Measurements from ENCODE around the gene CLIC5. TPM values are rescaled to one million over a fixed set of nuclear protein-coding genes. Genes with fewer than 3 reads are reported as not detected.

CLIC5 gene
- polyA plus RNA-seq, 3 donors, result not detected

DNA sequence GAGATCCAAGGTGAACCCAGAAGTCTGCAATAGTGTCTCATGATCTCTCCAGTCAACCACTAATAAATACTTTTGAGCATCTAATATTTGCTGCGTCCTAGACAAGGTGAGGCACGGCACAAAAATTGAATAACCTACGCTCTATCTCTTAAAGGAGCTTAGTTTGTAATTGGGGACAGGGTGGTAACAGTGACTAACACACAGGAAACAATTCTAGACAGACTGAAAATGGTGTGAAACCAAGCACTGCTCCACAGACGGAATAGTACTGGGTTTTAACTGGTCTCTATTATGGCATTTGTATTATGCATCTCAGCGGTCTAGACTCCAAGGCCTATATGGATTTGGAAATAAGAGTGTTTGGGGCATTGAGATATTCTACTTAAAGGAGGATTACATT is 120.1 kb downstream of the CLIC5 start:
- WGBS (ENCODE audit: insufficient coverage), result 80% methylated on average over 1 of the region's 5 CpGs
- H4K20me1 ChIP-seq (ENCODE audit: insufficient read depth, low read length), result no peaks in the 10 kb centered on the region
- no peak overlapping the region for H3K4me3 ChIP-seq (replicated peaks in 1 of 3; ENCODE audit: low read depth in 2 of 3, low read length in 3 of 3)
- Mint-ChIP-seq H3K27me3 (ENCODE audit: low read depth in 3 of 3) (peaks cover 0 to 2% (median 2%) of the 10 kb centered on the region in 3 donors), H3K36me3 (no peaks in the 10 kb centered on the region), H3K4me1 (peaks cover 15% of the 10 kb centered on the region), H3K4me3 (no peak overlapping the region), H3K9me3 (peaks cover 0 to 7% (median 0%) of the 10 kb centered on the region in 7 donors), H3K27ac (no peak overlapping the region)
- intact Hi-C loops (cut with micrococcal nuclease), result no loop called here
- H3K27ac ChIP-seq (ENCODE audit: low read depth in 1 of 2, low read length in 2 of 2), result no peak overlapping the region
- no peaks in the 10 kb centered on the region for H3K27me3 ChIP-seq (ENCODE audit: control insufficient read depth in 2 of 2, insufficient read depth in 2 of 2, low read length in 2 of 2)
- no peak for DNase-seq
- H3K9me3 ChIP-seq (replicated peaks in 1 of 2; ENCODE audit: control insufficient read depth in 1 of 2, insufficient read depth in 1 of 2, low read length in 2 of 2), result no peaks in the 10 kb centered on the region
- H3K9ac ChIP-seq (ENCODE audit: insufficient read depth, low read length, poor library complexity, severe bottlenecking), result no peak overlapping the region
- no peaks in the 10 kb centered on the region for H3K36me3 ChIP-seq (replicated peaks in 1 of 2; ENCODE audit: control insufficient read depth in 1 of 2, insufficient read depth in 2 of 2, low read length in 2 of 2)
- peaks cover 0 to 4% of the 10 kb centered on the region in 2 donors for H3K4me1 ChIP-seq (ENCODE audit: control insufficient read depth in 1 of 2, insufficient read depth in 2 of 2, low read length in 2 of 2)
- no peaks in the 10 kb centered on the region for H3K79me2 ChIP-seq (ENCODE audit: insufficient read depth, low read length)
- no peak overlapping the region for H2AFZ ChIP-seq (ENCODE audit: insufficient read depth, low read depth, low read length, poor library complexity, severe bottlenecking)
- TF ChIP-seq CTCF (IDR thresholded peaks at IDR 0.05), result no peak
- H3K4me2 ChIP-seq (replicated peaks; ENCODE audit: extremely low read depth, low read length, poor library complexity, severe bottlenecking), result no peak overlapping the region

DNA sequence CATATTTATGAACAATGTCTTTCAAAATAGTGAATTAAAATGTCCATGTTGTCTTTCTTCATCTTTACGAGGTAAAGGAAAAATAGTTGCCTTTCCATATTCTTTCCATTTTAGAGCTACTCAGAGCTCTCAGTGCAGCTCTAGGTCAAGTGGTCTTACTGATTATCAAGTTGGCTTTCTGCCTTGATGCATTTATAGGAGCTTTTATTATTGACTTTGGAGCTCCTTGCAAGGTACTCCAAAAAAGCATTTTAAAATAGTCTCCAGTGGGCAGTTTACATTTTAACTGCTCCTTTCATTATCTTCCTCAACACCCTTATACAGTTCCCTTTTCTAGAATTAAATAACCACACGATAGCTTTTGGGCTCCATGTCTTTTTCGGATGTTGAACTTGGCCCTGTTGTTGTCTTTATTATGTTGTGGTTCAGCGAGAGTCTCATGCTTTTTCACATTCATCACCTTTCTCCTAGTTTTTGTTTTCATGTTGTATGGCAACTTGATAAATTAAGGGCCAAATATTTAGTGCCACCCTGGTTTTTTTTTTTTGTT is 122.9 kb downstream of the CLIC5 start:
- Histone ChIP-seq H3K4me3 (replicated peaks in 1 of 3; ENCODE audit: low read depth in 2 of 3, low read length in 3 of 3) (no peak overlapping the region), H3K4me1 (ENCODE audit: control insufficient read depth in 1 of 2, insufficient read depth in 2 of 2, low read length in 2 of 2) (peaks cover 0 to 4% of the 10 kb centered on the region in 2 donors), H3K27ac (ENCODE audit: low read depth in 1 of 2, low read length in 2 of 2) (no peak overlapping the region), H3K4me2 (replicated peaks; ENCODE audit: extremely low read depth, low read length, poor library complexity, severe bottlenecking) (no peak overlapping the region), H2AFZ (ENCODE audit: insufficient read depth, low read depth, low read length, poor library complexity, severe bottlenecking) (no peak overlapping the region), H3K79me2 (ENCODE audit: insufficient read depth, low read length) (no peaks in the 10 kb centered on the region), H3K36me3 (replicated peaks in 1 of 2; ENCODE audit: control insufficient read depth in 1 of 2, insufficient read depth in 2 of 2, low read length in 2 of 2) (no peaks in the 10 kb centered on the region), H3K9ac (ENCODE audit: insufficient read depth, low read length, poor library complexity, severe bottlenecking) (no peak overlapping the region), H3K9me3 (replicated peaks in 1 of 2; ENCODE audit: control insufficient read depth in 1 of 2, insufficient read depth in 1 of 2, low read length in 2 of 2) (no peaks in the 10 kb centered on the region), H4K20me1 (ENCODE audit: insufficient read depth, low read length) (no peaks in the 10 kb centered on the region), H3K27me3 (ENCODE audit: control insufficient read depth in 2 of 2, insufficient read depth in 2 of 2, low read length in 2 of 2) (no peaks in the 10 kb centered on the region)
- Mint-ChIP-seq H3K27ac (no peak overlapping the region), H3K4me1 (peaks cover 13% of the 10 kb centered on the region), H3K4me3 (no peak overlapping the region), H3K9me3 (peaks cover 0 to 7% (median 0%) of the 10 kb centered on the region in 7 donors), H3K36me3 (no peaks in the 10 kb centered on the region), H3K27me3 (ENCODE audit: low read depth in 3 of 3) (peaks cover 0 to 2% (median 2%) of the 10 kb centered on the region in 3 donors)
- TF ChIP-seq CTCF (IDR thresholded peaks at IDR 0.05), result no peak
- DNase-seq, result no peak
- intact Hi-C loops (cut with micrococcal nuclease), result no loop called here
- no CpG with 5 or more reads among the region's 4 CpGs for WGBS (ENCODE audit: insufficient coverage)

Data from CD14-positive monocyte (primary cell).